ENCODE results near the gene HTR7.

DNA sequence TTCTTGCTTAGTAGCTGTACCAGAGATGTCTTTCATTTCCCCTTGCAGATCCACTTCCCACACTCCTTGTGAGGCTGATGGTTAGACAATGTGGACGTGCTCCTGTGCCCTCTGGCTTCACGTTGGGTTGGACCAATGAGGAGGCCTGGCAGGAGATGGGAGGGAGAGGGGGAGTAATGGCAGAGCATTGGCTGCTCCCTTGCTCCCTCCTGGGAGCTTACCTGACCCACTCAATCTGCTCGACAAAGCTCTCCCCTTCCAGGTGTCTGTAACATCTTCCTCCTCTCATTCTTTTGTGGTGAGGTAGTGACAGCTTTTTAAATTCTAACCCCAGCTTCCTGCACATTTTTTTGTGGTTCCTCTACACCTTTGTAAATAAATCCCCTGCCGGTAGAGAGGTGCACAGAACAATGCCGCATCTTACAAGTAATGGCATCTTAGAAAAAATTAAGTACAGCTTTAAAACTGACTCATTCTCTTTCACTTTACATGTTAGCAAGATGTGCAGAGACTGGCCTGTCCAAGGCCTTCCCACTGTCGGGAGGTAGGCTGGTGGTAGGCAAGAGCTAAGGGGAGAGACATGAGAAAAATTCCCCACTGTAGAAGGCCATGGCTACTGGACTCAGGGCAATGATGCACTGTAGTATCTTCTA, 134.3 kb downstream of the HTR7 start:
- no peak for TF ChIP-seq POLR2AphosphoS5 (IDR thresholded peaks at IDR 0.05; ENCODE audit: low read depth, low read length)
- no peak for TF ChIP-seq SIN3A (IDR thresholded peaks at IDR 0.05; ENCODE audit: borderline replicate concordance, insufficient read depth, low read length)
- TF ChIP-seq, protein P1, sequence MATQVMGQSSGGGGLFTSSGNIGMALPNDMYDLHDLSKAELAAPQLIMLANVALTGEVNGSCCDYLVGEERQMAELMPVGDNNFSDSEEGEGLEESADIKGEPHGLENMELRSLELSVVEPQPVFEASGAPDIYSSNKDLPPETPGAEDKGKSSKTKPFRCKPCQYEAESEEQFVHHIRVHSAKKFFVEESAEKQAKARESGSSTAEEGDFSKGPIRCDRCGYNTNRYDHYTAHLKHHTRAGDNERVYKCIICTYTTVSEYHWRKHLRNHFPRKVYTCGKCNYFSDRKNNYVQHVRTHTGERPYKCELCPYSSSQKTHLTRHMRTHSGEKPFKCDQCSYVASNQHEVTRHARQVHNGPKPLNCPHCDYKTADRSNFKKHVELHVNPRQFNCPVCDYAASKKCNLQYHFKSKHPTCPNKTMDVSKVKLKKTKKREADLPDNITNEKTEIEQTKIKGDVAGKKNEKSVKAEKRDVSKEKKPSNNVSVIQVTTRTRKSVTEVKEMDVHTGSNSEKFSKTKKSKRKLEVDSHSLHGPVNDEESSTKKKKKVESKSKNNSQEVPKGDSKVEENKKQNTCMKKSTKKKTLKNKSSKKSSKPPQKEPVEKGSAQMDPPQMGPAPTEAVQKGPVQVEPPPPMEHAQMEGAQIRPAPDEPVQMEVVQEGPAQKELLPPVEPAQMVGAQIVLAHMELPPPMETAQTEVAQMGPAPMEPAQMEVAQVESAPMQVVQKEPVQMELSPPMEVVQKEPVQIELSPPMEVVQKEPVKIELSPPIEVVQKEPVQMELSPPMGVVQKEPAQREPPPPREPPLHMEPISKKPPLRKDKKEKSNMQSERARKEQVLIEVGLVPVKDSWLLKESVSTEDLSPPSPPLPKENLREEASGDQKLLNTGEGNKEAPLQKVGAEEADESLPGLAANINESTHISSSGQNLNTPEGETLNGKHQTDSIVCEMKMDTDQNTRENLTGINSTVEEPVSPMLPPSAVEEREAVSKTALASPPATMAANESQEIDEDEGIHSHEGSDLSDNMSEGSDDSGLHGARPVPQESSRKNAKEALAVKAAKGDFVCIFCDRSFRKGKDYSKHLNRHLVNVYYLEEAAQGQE (IDR thresholded peaks at IDR 0.05; ENCODE audit: insufficient read depth in 1 of 2, low read depth in 2 of 2, low read length in 2 of 2): no peak
- TF ChIP-seq FOXP2 (optimal IDR thresholded peaks at IDR 0.05; ENCODE audit: borderline replicate concordance, extremely low read depth, extremely low read length, insufficient read depth): no peak
